Stimulated activated CD8-positive, alpha-beta memory T cell treated with anti-CD3 and anti-CD28 coated beads, Interleukin-4, amount 100 ng/mL, for 24 hours (primary cell): Measurements from ENCODE around the gene TNIK.
"Not testable (repeated sequence)": the region's sequence is repeated elsewhere in the genome, so short reads cannot be mapped to it uniquely, and the experiment has no call there.

ENCODE experiments used
- DNase-seq: peaks from one replicate; pipeline ENCODE4 v3.0.0-alpha.2; 2020; ENCODE audit warnings: low read depth

TNIK gene

GRCh38 chr3:171307046-171307585 lies 153.1 kb downstream of the TNIK start:
- no peak for DNase-seq

DNA sequence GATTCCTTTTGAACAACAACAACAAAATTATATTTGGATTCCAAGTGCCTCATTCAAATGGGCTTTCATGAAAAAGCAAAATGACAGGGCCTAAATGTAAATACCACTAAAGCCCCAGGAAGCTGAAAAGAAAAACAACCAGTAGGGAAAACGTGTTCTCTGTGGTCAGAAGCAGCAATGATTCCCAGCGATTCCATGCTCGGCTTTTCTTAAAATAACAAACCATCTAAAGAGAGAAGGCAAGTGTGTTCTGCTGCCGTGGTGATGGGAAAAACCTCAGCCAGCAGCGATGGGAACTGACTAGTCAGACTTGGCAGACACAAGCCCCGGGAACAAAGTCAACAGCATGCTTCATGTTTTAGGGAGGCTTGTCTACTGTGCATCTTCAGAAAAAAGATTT lies 153.6 kb downstream of the TNIK start:
- DNase-seq, result no peak

GRCh38 chr3:171305823-171306222 lies 154.4 kb downstream of the TNIK start:
- DNase-seq, result not testable (repeated sequence)

DNA sequence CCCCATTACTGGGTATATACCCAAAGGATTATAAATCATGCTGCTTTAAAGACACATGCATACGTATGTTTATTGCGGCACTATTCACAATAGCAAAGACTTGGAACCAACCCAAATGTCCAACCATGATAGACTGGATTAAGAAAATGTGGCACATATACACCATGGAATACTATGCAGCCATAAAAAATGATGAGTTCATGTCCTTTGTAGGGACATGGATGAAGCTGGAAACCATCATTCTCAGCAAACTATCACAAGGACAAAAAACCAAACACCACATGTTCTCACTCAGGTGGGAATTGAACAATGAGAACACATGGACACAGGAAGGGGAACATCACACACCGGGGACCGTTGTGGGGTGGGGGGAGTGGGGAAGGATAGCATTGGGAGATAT lies 155.7 kb downstream of the TNIK start:
- not testable (repeated sequence) for DNase-seq

DNA sequence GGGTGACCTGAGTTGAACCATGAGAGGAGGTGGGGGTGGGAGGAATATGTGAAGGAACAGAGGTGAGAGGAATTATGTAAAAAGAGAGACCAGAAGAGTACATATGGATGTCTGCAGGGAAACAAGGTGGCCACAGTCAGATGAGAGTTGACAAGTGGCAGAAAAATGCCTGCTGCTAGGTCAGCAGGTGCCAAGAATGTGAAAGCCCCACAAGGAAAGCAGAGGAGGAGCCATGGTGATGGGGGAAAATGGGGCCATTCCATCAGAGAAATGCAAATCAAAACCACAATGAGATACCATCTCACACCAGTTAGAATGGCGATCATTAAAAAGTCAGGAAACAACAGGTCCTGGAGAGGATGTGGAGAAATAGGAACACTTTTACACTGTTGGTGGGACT lies 156.2 kb downstream of the TNIK start:
- DNase-seq, result not testable (repeated sequence)

DNA sequence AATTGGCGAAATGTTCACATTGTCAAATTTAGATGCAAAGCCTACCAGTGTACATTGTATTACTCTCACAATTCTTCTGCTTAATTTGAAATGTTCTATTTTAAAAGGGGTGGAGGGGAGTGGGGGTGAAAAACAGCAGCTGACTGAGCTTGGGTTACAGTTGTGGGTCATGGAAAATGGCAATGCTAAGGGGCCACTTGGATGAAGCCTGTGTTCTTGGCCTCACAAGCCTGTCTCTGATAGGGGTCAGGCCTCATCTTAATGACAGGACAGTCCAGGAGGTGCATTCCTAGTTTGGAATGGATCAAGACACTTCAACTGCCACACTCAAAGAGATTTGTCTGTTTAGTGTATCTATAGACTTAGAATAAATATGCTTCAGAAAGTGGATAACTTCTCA lies 158.2 kb downstream of the TNIK start:
- no peak for DNase-seq

DNA sequence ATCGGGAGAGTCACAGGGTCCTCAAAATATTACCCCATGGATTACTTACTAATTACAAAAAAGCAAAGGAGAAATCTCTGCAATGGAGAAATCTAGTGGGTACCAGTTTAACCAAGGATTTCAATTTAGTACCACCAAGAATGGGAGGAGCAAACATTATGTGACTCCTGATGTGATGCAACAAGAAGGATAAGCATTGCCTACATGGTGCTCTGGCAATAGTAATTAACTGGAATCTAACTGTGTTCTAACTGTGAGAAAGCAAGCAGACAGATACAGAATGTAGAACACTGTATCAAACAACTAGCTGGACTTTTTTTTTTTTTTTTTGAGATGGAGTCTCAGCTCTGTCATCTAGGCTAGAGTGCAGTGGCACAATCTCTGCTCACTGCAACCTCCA lies 159.2 kb downstream of the TNIK start:
- DNase-seq, result no peak

- no peak for DNase-seq
Measured at GRCh38 chr3:171297951-171298350, 162.3 kb downstream of the TNIK start.

- no peak for DNase-seq
Measured at GRCh38 chr3:171297207-171297606, 163.0 kb downstream of the TNIK start.

DNA sequence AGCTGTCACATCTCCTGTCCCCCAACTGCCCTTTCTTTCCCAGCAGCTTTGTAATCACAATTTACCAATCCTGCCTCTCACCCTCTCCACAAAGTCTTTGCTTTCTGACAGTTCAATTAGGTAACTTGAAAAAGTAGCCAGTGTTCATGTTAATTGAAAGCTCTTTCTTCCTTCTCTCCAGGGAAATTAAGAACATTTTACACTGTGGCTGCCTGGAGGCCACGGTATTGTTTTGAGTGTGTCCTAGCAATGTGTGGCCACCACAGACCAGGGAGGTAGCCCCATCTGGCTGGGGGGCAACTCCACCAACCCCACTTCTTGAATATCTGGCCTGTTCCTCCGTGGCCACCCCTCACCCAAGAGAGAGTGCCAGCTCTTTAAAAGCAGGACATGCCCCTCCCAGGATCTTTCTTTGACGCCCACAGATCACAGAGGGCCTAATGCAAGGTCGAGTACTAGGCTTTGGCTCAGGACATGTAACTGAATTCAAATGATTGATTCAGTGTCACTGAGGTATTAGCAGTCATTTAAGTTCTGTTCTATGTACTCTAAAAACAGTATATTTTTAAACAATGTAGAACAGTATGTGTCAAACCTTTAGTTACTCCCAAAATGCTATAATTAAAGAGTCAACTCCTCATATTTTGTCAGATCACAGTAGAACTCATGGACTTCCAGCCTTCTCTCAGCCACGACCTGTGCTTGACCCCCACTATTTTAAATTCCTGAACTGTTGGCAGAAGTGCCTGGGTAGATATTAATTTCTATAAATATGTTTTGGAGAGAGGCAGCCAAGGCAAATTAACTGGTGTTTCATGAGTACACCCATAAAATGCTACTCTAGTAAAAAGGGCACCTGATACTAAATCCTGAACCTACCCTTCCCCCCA lies 164.5 kb downstream of the TNIK start:
- no peak for DNase-seq

DNA sequence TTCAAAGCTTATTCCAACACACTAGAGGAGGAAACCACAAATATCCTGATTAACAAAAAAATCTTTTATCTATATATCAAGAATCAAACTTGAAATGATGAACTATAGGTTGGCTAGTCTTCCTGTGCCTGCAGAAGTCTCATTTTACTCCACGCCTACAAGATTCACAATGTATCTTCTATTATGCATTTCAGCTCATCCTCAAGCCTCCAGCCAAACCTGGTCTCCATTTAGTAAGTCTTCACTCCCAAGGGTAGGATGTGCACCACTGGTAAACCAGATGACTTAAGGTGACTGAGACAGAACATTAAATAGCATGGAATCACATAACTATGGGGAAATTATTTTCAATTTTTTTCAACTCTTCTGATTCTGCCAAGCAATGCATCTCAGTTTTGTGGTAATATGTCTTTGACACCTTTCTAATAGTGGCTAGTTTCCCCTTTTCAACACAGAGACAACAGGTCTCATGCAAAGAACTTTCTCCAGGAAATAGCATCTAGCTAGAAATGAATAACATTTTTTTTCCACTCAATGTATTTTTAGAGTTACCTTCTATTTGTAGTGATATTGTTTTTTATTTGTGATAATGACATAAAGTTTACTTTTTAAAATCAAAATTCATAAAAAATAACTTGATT lies 166.9 kb downstream of the TNIK start:
- DNase-seq, result no peak

- no peak for DNase-seq
Measured at GRCh38 chr3:171290680-171291079, 169.5 kb downstream of the TNIK start.

DNA sequence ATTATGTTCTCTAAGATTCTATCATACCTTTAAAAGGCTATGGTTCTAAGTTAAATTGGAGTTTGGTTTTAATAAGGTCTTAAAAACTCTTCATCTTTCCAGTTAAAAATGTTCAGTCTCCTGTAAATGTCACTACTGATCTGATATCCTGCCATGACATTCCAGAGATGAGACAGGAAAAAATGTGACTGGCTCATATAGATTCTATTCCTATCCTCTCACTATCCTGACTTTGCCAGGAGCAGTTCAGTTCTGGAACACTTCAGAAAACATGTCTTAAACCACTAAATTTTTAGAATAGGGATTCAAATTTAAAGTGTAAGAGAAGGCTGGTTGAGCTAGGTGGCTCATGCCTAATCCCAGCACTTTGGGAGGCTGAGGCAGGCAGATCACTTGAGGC lies 170.9 kb downstream of the TNIK start:
- DNase-seq, result no peak

DNA sequence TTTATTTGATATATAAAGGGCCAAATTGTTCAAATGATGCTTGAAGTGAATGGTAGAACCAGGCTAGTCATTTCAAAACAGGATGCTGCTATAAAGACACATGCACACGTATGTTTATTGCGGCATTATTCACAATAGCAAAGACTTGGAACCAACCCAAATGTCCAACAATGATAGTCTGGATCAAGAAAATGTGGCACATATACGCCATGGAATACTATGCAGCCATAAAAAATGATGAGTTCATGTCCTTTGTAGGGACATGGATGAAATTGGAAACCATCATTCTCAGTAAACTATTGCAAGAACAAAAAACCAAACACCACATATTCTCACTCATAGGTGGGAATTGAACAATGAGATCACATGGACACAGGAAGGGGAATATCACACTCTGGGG lies 172.4 kb downstream of the TNIK start:
- not testable (repeated sequence) for DNase-seq

DNA sequence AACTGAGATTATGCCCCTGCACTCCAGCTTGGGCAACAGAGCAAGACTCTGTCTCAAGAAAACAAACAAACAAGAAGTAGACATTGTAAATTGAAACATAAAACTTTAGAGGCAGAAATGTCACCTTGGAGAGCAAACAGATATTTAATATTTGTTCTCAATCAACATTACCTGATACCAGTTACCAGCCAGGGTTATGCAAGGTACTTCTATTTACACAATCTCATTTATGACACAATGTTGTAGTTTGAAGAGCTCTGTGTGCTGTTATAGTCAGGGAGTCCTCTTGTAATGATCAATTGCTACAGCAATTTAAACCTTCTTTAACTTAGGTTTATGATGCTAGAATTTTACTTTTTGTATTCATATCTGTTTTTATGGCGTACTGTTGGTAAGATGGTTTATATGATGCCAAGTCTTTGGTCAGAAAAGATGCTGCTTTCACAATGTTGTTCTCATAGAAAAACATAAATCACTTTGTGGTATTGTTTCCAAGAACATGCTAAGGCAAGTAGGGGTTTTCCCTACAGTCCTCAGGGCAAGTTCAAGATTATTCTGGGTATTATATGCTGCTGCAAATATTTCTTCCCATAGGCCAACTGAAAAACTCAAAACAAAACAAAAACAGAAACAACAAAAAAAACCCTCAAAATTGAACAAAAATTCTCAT lies 173.5 kb downstream of the TNIK start:
- DNase-seq, result no peak

- DNase-seq, result no peak
Measured at GRCh38 chr3:171285287-171285686, 174.9 kb downstream of the TNIK start.

- DNase-seq, result no peak
Measured at GRCh38 chr3:171284308-171285075, 175.7 kb downstream of the TNIK start.

DNA sequence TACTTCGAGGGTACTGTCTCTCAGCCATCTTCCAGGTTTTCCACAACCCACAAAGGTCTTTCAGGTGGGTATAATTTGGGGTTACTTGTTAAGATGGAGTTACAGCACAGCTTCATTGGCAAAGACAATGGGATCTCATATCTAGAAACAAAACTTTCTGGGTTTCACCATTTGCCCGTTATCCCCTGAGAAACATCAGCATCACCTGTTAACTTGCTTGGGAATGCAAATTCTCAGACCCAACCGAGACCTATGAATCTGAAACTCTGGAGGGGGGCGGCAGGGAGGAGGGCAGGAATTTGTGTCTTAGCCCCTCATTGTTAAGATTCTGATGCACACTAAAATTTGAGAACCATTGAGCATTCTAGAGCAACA lies 176.4 kb downstream of the TNIK start:
- no peak for DNase-seq

DNA sequence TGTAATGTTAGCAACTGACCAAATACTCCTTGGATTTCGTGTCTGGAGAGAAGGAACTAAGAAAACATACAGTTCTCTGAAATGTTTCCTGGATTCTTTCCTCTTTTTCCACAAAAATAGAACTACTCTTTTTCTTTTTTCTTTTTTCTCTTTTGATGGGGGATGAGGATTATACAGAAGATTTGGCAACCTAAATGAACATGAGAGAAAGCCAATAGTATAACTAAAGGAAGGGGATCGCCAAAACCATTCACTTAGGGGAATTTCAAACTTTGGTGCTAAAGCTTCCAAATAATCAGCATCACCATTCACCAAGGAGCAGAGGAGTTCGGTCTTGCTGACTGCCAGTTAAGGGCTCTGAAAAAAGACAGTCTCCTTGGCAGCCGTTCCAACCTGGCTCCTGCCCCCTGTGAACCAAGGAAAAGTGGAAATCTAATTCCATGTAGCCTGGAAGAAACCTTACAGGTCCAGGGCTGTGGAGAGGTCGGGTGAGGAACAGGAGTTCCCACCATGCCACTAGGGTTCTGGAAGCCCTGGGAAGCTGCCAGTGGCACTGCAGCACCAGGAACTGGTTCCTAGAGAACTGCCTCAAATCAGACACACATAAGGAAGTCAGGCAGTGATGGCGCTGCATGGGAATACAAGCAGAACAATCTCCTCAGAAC lies 176.9 kb downstream of the TNIK start:
- no peak for DNase-seq

DNA sequence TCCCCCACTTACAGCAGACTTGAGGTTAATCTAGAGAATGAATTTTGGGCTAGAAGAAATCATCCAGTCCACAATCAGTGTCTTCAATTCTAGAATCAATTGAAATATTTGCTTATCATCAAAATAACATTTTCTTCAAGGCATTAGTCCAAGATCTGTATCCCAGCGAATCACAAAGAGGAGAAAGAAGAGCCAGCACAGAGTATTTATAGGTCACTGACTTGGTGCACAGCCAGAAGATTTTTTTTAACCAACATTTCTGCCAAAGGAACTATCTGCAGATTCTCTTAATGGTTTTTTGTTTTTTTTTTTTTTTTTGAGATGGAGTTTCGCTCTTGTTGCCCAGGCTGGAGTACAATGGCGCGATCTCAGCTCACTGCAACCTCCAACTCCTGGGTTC lies 178.2 kb downstream of the TNIK start:
- DNase-seq, result no peak

DNA sequence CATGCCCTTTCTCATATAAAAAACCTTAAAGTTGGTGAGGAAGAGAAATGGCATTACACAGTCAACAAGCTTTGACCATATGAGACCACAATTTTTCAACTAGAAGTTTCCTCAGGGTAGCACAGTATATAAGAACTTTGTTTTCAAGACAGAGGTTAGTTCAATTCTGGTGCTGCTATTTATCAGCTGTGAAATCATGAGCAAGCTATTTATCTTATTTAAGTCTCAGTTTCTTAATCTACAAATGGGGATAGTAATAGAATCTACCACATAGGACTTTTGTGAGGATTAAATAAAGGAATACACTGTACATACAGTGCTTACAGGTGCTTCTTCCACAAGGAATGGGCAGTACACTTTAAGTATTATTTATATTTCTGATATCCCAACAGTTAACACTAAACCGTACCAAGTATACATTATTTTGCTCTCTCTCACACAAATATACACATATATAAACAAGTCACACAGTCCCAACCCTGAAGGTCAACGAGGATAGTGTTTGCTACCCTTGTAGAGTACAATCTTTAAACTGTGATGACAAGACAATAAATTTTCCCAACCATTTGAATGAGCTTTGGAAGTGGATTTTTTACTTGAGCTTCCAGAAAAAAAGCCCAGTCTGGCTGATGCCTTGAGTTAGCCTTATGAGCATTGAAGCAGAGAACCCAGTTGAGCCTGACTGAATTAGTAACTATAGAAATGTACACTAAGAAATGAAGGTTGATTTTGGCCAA lies 178.8 kb downstream of the TNIK start:
- DNase-seq, result no peak
